A172 (cell line): ENCODE measurements around the gene RAB37. TPM values are rescaled to one million over a fixed set of nuclear protein-coding genes. Genes with fewer than 3 reads are reported as not detected.

Experiments used
- DNase-seq: peaks from one replicate; pipeline ENCODE4 v3.0.0-alpha.2; 2015; ENCODE audit warnings: low spot score
- total RNA-seq: library from RNA; depleted of rRNA; stranded (reverse); fragments of >200 nt; shearing (Covaris generic); gene quantifications from 2 replicates; pipeline ENCODE4 v1.2.3, GENCODE V29; 2014; rRNA removed

Gene RAB37, protein sequence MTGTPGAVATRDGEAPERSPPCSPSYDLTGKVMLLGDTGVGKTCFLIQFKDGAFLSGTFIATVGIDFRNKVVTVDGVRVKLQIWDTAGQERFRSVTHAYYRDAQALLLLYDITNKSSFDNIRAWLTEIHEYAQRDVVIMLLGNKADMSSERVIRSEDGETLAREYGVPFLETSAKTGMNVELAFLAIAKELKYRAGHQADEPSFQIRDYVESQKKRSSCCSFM
- total RNA-seq: 0.05 TPM in 1 of 2 replicates, not detected in the other

DNA sequence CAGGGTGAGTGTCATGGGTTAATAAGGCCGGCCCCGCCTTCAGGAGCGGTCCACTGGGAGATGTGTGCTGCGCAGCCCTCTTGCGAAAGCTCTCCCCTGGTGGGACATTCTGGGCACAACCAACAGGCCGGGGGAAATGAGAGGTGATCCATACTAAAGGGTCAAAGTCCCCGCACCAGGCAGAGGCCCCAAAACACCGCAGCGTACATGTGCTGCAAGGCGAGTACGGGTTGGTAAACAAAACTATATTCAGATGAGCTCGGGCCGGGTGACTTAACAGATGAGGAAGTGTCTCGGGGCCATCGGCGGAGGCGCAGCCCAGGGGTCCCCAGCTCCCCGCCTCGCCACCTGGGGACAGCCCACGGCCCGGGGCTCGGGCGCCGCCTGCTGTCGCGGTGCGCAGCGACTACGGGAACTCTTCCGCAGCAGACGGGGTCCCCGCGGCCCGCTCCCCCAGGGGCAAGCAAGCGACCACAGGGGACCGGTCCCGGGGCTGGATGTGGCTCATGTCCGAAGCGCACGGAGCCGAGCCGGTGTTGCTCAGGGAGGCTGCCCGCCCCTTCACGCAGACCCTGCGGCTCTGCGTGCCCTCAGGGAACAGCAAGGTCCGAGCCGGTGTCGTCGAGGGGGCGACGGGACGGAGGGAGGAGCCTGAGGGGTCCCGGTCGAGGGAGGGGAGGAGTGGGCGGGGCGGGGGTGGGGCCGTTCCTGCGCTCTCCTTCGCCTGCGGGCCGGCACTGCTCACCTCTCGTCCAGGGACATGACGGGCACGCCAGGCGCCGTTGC, at the start of gene RAB37:
TSS of gene RAB37 (plus strand) at position 744 of the 786 bp plus-strand sequence. CDS start at position 761, 17 bp downstream.
- DNase-seq: no peak

DNA sequence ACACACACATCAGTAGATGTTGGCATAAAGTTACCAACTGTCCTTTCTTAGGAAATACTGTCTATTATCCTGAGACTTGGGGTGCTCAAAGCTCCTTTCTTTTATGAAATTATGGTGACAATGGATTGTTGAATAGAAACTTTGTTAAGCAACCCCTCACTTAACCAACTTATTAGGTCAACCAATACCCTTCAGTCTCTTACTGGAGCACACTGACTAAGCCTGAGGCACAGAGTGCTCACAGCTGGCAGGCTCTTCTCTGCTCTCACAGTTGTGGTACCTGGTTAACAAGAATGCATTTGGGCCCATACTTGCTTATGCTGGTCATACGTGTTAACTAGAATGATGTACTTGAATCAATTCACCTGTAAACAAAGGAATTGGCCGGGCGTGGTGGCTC, 49.2 kb upstream of the RAB37 start:
- DNase-seq: no peak

DNA sequence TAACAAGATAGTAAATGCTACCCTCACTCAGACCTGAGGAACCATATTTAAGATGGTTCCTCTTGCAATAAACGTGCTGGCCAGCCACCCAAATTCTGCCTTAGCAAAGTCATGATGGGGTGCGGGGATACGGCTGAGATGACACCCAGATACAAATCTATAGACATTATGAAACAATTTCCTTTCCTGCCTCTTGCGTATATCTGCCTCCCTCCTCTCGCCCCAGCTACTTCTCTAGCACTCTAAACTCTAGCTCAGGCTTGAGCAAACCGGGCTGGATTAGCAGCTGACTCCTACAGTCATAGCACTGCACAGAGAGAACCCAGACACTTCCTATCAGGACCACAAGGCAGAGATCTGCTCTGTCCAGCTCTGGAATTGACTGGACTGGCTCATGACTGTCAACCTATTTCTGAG, 46.6 kb upstream of the RAB37 start:
- DNase-seq: no peak

DNA sequence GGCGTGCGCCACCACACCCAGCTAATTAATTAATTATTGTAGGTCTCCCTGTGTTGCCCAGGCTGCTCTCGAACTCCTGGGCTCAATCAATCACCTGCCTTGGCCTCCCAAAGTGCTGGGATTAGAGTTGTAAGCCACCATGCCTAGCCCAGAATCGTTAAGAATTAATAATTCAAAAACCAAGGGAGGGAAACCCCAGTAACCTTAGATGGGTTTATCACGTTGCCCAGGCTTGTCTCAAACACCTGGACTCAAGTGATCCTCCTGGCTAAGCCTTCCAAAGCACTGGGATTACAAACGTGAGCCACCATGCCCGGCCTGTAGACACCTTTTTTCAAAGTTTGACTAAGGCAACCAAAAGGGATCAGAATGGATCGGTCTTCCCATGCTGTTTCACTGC, 45.9 kb upstream of the RAB37 start:
- no peak for DNase-seq

DNA sequence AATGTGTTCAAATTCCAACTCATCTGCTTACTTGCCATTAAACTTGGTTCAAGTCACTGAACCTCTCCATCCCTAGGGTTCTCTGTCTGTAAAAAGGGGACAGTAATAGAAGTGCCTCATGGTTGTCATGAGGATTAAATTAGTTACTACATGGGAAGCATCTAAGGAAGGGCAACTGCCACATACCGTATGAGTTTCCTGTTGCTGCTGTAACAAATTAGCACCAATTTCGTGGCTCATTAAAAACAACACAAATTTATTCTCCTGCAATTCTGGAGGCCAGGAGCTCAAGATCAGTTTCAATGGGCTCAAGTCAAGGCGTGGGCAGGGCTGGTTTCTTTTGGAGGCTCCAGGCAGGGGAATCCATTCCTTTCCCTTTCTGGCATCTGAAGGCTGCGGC, 43.0 kb upstream of the RAB37 start:
- DNase-seq: no peak

DNA sequence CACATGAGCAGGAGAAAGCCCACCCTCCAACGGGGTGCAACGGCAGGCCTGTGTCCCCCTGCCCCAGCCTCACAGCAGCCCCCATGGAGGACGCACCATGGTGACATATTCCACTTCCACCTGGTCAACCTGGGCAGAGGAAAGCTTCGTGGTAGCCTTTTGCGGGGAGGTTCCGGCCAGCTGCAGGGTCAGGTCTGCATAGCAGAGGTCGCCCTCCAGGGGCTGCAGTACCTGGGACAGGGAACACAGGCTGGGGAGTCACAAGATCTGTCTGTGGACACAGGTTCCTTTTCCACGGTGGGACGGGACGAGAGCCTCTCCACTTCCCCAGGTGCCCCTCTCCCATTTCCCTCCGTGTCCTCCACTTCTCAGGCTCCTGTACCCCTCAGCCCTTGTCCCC, 41.4 kb upstream of the RAB37 start:
- DNase-seq: no peak

DNA sequence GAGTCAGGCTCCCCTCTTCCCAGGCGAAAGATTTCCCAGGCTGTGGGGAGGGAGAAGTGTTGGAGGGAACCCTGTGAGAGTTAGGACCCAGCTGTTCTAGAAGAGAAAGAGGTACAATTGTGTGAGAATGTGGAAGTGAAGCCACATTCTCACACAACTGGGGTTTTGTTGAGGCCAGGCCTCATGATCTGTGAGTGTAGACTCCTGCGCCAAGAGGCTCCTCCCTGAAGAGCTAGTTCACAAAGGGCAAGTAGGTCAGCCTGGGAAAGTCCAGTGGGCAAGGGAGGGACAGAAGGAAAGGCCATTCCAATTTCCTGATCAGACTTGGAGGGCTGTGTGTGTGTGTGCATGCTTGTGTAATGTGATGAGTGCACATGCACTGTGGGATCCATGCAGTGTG, 39.5 kb upstream of the RAB37 start:
- DNase-seq: no peak

DNA sequence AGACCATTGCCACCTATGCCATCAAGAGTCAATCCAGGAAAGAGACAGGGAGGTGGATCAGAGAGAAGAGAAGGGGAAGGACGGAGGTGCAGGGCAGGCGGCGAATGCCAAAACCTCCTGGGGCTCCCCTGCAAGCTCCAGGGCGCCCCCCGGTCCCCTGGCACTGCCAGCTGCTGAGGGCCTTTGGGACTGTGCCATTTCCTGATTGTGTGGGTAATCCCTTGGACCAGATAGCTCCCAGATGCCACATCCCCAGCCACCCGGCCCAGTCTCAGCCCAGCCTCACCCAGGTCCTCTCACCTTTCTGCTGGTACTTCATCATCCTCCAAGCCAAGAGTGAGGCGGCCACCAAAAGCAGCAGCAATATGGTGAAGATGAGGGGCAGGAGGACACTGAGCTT, 39.0 kb upstream of the RAB37 start:
- DNase-seq: no peak

DNA sequence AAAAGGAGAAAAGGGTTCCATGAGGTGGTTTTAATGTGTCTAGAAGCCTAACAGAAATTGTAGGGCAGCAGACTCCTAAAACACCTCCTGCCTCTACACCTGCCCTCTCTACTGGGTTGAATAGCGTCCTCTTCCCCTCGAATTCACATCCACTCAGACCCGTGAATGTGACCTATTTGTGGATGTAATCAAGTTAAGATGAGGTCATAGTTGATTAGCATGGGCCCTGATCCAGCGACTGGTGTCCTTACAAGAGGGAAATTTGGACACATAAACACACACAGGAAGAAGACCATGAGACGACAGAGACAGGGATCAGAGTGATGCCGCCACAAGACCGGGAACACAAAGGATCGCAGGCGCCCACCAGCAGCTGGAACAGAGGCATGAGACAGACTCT, 37.8 kb upstream of the RAB37 start:
- no peak for DNase-seq

DNA sequence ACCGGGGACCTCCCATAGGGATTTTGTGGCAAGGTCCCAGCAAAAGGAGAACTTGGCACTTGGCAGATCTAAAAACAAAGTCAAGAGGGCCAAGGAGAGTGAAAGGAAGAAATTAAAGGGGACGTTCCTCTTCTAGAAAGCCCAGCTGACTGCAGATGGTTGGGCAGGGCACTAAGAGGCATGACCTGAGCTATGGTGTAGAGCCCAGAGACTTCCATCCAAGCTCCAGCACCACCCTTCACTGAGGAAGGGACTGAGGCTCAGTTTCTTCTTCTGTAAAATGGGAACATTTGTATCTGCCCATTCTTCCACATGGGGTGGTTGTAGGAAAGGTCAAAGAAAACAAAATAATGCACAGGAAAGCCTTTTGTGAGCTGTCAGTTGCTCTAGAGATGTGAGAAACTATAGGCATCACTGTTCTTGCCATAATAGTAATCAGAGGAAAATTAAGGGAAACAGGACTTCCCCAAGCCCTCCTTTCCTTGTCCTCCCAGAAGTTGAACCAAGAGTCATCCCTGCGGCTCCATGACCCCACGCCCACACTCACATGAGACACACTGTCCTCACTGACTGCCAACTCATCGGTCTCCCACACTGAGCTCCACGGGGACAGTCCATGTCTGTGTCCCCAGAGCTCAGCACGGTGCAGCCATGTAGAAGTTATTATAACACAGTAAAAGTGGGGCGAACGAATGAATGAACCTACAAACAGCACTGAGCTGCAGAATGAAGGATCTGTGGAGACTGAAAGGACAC, 34.8 kb upstream of the RAB37 start:
- DNase-seq: no peak

DNA sequence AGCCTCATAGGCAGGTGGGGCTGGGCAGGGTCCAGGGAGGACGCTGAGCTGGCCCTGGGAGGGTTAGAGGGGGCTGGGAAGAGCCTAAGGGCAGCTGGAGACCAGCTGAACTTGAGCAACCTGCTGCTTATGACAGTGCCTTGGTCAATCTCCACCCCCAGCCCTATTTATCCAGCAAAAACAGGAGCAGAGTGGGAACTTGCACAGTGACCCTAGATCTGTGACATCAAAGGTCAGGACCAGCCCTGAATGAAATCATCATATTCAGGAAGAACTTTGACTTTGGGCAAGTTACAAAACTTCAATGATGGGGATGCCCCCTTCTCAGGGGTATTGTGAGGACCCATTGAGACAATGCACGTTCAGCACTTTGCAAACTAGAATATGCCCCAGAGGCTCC, 33.7 kb upstream of the RAB37 start:
- no peak for DNase-seq

DNA sequence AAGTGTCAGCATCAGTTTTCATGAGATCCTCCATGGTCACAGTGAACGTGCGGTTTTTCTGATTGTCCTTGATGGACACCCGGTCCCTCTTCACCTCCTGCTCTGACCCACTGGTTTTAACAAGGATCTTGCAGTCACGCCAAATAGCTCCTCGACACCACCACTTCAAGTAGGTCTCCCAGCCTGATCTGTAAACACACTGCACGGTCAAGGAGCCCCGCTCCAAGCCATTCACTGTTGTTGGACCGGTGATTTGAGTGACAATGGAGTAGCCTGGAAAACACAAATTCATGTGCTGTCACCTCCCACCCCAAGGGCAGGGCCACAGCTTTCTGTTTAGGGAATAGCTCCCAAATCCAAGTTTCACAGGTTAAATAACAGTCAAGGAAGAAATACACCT, 32.5 kb upstream of the RAB37 start:
- no peak for DNase-seq

DNA sequence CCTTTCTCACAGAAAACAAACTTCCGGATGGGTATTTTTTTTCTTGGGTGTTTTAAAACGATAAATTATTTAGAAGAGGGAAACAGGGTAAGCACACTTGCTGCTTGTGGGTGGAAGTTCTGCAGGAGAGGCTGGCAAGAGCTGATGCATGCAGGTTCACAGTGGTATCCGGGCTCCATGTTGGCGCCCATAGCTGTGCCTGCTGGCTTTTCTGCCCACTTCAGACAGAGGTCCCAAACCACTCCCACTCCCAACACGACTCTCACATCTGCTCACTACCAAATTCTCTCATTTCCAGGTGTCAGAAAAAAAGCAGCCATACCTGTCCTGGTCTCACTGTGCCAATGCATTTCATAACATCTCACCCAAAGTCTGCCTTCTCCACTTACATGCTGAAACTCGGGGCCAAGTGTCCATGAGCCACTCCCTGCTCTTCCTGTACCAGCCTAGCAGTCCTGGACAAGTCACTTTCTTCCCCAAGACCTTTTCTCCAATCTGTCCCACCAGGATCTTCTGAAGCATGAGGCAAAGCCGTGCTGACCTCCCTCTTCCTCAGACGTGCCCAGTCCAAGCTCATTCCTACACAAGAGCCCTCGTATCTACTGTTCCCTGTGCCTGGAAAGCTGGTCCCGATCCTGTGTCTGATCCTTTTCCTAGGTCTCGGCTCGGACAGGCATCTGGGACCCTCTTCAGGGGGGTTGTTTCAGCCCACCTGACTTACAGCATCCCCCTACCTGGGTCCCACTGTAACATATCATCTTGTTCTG, 25.8 kb upstream of the RAB37 start:
- DNase-seq: no peak

DNA sequence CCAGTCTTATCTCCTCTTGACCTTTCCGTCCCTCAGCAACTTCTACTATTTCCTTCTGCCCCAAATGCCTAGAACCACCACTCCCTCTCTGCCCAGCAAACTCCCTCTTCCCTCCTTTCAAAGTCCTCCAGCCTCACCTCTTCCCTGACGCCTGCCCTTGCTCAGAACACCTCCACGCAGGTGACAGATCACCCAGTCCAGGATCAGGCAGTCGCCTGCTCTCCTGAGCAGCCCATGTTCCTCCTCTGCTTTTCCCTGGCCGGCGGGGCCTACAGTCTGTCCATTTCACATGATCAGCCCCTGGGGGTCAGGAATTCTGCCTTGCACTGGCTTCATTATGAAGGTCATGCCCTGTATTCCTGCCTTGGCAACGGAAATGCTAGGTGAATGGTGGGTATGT, 24.8 kb upstream of the RAB37 start:
- DNase-seq: no peak

DNA sequence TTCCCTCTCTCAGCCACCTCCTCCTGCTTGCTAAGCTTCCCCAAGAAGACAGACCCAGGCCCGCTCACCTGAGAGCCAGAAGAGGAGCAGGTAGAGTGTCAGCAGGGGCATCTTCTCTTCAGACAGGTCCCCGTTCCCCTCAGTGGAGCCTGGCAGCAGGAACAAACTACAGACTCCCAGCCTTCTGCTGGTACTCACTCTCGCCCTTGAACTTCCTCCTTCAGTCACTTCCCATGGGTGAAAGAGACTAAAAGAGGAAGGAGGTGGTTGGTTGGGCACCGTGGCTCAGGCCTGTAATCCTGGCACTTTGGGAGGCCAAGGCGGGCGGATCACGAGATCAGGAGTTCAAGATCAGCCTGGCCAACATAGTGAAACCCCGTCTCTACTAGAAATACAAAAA, 24.3 kb upstream of the RAB37 start, which contains the start of gene CD300LF:
TSS of gene CD300LF (minus strand) at position 168 of the 400 bp plus-strand sequence. CDS start at position 111, 57 bp downstream.
- DNase-seq: no peak

DNA sequence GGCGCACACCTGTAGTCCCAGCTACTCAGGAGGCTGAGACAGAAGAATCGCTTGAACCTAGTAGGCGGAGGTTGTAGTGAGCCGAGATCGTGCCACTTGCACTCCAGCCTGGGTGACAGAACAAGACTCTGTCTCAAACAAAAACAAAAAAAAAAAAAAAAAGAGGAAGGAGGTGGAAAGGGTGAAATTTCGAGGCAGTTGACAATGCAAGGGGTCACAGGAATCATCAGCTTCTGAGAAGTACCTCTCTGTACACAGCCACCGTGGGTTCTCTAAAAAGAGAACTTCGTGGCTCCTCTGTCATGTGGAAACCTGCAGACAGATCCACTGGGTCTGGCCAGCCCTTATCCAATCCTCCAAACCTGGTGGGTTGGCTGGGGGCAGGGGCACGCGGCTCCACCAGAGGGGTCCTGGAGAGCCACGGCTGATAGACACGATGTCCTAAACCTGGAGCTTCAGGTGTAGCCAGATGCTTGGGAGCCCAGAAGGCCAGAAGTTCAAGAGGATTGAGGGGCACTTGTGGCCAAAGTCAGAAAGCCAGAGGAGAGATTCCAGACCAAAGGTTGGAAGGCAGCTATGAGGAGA, 23.8 kb upstream of the RAB37 start:
- no peak for DNase-seq

DNA sequence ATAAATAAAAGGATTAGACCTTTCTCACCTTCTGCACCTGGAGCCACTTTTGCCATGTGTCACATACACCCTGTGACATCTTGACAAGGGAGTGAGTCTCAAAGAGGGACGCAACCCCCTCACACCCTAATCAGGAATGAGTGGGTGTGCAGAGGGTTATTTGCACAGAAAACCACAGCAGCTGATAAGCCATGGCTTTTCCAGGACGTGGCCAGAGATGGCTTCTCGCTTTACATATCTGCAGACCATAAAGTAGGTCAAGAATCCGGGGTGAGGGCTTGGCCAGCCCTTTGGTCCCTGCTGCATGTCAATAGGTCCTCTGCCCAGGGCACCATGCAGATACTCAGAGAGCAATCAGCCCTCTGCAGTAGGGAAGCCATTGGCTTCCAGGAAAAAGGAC, 21.9 kb upstream of the RAB37 start:
- peak; percentile 33 for DNase-seq

DNA sequence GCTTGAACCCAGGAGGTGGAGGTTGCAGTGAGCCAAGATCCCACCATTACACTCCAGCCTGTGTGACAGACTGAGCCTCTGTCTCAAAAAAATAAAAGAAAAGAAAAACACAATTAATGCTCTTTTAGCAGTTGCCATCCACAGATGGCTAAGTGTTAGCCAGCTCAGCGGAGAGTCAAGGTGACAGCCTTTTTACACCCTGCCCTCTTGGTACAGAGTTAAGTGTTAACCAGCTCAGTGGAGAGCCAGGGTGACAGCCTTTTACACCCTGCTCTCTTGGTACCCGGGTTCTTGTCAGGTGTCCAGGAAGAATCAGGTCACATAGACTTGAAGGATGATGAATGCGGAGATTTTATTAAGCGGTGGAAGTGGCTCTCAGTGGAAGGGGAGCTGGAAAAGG, 16.6 kb upstream of the RAB37 start:
- no peak for DNase-seq

DNA sequence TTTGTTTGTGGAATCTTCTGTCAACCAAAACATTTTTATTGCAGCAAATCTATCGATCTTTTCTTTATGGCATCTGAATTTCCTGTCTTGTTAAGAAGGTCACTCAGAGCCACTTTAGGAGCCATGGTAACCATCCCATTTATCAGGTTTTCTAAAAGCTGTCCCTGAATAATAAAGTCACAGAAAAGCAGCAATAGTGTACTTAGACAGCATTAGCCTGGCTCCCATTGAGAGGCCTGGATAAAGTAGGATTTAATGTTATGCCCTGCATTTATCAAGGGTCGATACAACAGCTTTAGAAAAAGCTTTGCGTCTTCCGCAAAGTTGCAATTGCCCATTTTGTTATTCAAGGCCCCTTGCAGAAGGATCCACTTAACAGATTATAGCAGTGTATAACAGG, 14.3 kb upstream of the RAB37 start:
- no peak for DNase-seq

DNA sequence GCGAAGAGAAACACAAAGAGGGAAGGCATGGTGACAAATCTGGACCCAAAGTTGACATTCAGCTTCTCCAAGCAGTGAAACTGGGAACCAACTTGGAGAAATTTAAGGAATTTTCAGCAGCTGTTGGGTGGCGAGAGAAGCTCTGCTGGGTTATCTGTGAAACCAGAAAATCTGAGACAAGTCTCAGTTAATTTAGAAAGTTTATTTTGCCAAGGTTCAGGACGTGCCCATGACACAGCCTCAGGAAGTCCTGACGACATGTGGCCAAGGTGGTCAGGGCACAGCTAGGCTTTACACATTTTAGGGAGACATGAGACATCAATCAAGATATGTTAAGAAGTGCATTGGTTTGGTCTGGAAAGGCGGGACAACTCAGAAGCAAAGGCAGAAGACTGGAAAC, 13.2 kb upstream of the RAB37 start:
- no peak for DNase-seq

DNA sequence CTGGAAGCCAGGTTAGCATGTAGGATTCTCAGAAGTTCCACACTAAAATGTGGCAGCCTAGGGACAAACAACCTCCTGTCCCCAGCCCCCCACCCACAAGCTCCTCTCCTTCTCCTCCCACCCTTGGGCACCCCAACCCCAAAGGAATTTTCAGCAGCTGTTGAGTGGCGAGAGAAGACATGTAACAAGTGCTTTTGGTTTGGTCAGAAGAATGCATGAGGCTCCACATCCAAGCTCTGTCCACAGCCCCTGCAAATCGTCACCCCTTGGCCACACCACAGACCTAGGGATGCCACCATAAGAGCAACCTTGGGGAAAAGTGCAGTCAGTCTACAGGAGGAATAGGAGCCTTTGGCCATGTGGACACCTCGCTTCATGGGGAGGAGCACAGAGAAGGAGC, 11.9 kb upstream of the RAB37 start:
- no peak for DNase-seq
